ENCODE measurements around the gene LEP.
"Not testable (repeated sequence)": the region's sequence is repeated elsewhere in the genome, so short reads cannot be mapped to it uniquely, and the experiment has no call there.

DNA sequence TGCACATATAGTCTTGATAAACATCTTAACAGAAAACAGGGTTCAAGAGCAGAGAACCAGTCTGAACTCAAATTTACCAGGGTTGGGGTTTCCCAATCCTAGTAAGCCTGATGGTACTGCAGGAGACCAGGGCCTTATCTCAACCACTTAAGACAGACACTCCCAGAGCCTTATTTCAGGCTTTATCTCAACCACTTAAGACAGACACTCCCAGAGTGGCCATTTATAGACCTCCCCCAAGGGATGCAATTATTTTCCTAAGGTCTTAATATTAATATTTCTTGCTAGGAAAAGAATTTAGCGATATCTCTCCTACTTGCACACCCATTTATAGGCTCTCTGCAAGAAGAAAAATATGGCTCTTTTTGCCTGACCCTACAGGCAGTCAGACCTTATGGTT lies 39.4 kb downstream of the LEP start:
- TF ChIP-seq POLR2A (IDR thresholded peaks at IDR 0.05; ENCODE audit: low read length); GATA1 (IDR thresholded peaks at IDR 0.05; ENCODE audit: low read depth, low read length): not testable (repeated sequence)
